ENCODE data around the gene DUSP2.
"Not testable (repeated sequence)": the region's sequence is repeated elsewhere in the genome, so short reads cannot be mapped to it uniquely, and the experiment has no call there.

The DUSP2 gene

GRCh38 chr2:96146881-96147592, 1.8 kb upstream of the DUSP2 start:
- DNase-seq, result peak in 1 of 2 experiments; percentile 33

DNA sequence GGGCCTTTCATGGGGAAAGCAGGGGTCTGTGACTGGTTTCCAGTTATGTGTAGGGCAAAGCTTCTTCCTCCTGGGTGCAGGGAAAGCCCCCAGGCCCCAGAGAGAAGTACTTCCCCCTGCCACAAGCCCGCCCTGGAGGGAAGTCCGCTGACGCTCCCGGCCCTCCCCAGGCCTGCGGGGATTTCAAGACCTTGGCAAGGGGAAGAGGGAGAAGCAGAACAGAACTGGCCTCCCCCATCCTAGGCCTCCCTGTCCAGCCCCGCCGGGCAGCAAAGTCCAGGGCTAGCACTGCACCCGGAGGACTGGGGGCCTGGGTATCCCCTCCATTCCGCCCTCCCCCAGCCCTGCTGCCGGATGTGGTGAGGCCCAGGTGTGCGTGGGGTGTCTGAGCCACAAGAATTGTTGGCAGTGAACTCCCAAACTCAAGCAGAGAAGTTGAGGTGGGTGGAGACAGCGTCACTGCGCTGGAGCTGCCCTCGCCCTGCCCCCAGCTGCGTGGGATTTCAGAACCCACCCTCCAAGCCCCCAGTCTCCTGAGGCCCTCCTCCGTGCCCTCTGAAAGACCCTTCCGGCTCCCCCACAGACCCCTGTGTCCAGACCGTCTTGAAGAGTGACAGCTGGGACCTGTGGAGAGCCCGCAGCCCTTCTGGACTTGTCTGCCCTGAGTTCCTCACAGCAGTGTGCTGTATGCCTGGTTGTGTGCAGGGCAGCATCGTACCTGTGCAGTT, 1.1 kb upstream of the DUSP2 start:
- no peak for DNase-seq

DNA sequence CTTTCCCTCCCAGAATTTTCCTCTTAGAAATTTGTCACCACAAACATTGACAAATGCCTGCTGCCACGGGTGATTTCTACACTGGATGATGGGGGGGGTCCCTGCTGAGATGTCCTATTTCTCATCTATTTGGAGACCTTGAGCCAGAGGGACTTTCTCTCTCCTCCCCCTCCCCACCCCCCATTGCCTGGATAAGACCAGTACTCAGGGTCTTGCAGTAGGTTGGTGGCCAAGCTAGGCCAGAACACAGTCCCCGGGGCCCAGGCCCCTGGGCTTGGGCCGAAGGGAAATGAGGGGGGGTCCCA, 560 bp upstream of the DUSP2 start:
- no peak for DNase-seq

DNA sequence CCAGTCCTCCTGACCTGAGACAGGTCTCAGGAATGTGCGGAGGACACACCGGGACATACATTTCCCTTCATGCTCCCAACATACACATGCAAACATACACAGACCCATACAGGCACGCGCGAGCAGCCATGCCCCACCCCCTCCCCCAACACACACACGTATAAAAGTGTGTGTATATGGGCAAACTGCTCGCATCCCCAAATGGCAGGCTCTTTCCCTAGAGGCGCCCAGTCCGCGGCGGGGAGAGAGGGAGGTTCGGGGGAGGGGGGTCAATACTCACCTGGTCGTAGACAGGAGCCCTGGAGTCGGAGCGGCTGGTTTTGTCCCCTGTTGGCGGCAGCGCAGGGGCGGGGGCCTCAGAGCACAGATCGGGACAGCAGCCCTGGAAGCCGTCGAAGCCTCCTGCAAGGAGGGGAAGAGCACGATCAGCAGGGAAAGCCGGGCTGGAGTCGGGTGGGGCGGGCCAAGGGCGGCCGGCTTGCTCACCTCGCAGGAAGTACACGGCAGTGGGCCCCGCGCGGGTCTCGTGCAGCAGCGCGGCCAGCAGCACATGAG, 682 bp downstream of the DUSP2 start:
- DNase-seq, result peak in 1 of 2 experiments; percentile 24

- peak; percentile 54 to 57 for DNase-seq
Measured at GRCh38 chr2:96143848-96144480, 1.3 kb downstream of the DUSP2 start.

DNA sequence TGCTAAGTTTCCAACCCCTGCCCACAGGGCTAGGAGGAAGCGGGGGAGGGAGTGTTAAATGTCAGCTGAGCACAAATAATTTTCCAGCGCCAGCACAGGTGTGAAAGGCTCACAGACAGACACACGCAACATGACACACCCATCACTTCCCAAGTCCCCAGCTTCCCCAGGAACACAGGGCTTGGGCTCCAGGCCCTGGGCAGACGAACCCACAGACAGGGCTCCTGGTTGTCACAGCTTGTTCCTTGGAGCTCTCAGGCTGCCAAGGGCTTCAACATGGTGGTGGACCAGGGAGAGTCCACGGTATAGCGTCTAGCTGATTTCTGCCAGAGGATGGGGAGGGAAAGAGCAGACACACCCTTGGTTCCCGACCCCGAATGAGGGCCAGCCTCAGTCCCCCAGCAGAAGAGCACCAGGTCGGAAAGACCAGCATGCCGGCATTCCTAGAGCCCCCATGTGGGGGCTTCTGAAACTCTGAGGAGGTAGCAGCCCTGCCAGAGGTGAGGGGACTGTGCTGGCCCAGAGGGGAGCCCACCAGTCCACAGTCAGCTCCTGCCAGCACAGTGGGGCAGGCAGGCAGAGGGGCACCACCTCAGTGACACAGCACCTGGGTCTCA, 1.9 kb downstream of the DUSP2 start:
- DNase-seq, result no peak

DNA sequence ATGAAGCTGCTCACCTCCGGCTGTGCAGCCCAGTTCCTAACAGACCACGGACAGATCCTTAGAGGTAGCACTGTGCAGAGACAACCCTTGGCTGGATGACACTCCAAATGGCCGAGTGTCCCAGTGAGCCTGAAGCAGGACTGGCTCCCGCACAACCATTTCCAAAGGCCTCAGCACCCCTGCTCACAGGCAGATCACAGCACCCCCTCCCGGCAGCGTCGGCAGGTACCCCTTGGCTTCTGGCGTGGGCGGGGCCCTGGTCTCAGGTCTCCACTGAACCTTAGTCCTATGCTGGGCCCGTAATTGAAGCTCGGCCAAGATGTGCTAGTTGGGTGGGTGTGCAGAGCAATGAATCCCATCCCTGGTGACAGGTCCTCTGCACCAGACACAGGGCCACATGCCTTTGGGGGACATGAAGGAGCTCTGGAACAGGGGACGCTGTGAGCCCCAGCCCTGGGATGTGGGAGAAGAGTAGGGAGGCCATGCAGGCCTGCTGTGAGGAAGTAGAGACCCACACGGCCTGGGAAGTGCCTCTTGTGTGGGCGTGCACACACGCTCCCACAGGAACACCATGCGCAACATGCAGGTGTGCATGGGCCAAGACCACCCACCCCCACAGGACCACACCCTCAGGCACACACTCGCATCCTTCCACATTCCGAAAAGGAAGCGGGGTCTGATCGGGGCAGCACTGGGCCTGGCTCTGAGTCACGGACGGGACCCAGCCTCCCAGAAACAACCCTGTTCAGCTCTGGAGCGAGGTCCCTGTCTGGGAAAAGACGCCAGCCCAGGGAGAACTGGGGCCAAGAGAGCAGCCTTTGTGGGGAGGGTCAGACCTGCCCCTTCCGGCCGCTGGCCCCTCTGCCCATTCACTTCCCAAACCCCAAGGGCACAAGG, 2.8 kb downstream of the DUSP2 start:
- no peak for DNase-seq

GRCh38 chr2:96141624-96141967, 3.6 kb downstream of the DUSP2 start:
- not testable (repeated sequence) for DNase-seq

DNA sequence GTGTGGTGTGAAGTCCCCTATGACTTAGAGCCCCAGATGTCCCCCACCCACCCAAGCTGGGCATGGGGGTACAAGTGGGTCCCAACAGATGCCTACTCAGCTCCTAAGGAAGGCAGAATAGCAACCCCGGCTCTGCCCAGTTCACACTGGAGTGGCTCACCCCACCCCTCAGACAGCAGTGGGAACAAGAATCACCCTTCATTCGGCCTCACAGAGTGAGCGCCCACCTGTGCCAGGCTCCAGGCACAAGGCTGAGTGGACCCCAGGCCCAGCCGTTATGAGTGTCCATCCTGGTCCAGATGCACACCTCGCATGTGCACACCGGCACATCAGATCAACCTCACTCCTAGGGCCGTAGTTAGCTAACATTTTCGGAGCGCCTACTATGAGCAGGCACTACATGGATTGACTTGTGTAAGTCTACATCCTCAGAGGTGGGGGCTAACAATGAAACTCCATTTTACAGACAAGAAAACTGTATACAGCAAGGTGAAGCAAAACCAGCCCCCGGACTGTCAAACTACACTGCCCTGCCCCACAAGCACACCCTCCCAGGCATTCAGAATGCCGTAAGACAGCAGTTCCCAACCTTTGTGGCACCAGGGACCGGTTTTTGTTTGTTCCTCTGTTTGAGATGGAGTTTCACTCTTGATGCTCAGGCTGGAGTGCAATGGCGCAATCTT, 4.2 kb downstream of the DUSP2 start:
- no peak for DNase-seq

DNA sequence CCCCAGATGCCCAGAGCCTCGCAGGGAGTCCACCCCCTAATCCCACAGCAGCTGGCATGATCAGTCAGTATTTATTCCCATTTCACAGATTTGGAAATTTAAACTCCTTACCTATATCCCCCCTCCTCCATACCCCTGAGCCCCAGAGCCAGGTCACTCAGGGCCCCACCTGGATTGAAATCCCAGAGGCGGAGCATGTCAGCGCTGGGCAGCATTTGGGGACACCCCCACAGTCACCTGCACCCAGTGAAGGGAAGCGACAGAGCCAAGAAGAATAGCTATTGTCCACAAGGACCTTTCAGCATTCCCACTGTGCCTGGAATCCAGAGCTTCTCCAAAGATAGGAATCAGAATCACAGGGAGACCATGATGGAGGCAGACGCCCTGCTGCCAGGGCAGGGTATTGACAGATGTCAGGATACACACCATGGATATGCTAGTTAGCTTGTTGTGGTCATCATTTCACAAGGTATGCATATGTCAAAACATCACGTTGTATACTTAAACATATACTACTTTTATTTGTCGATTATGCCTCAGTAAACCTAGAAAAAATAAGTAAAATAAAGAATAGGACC, 6.0 kb downstream of the DUSP2 start:
- DNase-seq, result no peak

GRCh38 chr2:96138179-96139145, 6.8 kb downstream of the DUSP2 start, which contains the start of gene ASTL:
TSS of gene ASTL (minus strand) at chr2:96138502. CDS start at chr2:96138436, 66 bp downstream.
- peak; percentile 50 to 58 for DNase-seq

DNA sequence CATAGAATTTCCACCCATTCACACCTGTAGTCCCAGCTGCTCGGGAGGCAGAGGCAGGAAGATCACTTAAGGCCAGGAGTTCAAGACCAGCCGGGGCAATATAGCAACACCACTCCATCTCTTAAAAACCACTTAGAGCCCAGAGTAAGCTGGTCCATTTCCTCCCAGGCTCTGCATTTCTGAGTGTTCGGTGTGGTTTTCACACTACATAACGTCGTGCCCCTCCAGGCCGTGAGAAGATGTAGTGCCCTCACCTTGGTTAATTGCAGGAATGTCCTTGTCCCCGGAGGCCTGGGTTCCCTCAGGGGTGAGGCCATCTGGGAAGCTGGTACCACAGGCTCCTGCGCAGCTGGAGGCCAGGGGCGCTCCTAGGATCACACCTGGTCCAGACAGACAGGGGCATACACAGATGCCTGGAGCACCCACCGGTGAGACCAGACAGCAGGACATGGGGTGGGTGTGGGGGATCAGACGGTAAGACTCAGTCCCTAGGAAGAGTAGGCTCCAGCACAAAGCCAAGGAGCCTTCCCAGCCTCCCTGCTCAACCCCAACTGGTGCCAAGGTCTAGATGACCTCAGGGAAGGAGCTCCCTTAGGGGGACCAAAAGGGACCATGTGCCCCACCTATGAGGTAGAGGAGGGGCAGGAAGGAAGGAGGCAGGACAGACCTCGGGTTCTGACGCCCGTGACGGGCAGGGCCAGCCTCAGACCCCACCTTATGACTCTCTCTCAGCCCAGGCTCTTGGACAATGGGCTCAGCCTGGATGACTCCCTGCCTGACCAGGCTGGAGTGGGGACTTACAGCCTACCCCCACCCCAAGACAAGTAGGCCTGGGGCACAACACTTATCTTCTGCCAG, 7.7 kb downstream of the DUSP2 start:
- no peak for DNase-seq

GRCh38 chr2:96136129-96136720, 9.0 kb downstream of the DUSP2 start:
- no peak for DNase-seq

DNA sequence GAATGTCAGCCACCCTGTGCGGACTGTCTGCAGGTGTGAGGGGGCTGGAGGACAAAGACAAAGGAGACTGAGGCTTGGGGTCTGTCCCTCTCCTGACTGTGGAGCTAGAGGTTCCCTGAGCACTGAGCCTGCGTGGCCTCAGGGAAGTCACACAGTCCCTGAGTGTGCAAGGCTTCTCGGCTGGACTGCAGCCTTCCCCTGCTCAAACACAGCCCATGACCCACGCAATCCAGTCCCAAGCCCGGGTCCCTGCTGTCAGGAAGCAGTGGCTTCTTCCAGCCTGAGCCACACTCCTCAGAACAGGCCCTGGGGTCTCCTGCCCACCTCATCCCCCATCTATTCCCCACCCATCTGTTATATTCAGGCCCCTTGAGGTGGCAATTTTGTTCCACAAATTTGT, 9.6 kb downstream of the DUSP2 start:
- no peak for DNase-seq

- DNase-seq, result no peak
Measured at GRCh38 chr2:96135171-96135570, 10.1 kb downstream of the DUSP2 start.

DNA sequence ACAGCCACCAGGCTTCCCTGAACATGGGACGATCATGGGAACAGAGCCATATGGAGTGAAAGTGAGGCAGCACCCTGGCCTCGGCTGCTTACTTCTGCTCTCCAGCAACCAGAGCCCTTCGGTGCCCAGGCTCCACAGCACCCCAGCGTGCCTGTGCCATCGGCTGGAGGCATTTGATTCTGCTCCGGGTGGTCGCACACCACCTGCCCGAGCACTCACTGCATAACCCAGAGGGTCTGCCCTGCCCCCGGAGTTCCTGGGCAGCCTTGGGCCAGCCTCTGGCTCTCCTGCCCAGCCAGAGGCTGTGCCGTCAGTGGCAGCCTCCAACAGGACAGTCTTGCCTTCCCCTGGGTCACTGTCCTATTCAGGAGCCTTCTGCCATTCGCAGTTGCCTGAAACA, 10.8 kb downstream of the DUSP2 start:
- no peak for DNase-seq

DNA sequence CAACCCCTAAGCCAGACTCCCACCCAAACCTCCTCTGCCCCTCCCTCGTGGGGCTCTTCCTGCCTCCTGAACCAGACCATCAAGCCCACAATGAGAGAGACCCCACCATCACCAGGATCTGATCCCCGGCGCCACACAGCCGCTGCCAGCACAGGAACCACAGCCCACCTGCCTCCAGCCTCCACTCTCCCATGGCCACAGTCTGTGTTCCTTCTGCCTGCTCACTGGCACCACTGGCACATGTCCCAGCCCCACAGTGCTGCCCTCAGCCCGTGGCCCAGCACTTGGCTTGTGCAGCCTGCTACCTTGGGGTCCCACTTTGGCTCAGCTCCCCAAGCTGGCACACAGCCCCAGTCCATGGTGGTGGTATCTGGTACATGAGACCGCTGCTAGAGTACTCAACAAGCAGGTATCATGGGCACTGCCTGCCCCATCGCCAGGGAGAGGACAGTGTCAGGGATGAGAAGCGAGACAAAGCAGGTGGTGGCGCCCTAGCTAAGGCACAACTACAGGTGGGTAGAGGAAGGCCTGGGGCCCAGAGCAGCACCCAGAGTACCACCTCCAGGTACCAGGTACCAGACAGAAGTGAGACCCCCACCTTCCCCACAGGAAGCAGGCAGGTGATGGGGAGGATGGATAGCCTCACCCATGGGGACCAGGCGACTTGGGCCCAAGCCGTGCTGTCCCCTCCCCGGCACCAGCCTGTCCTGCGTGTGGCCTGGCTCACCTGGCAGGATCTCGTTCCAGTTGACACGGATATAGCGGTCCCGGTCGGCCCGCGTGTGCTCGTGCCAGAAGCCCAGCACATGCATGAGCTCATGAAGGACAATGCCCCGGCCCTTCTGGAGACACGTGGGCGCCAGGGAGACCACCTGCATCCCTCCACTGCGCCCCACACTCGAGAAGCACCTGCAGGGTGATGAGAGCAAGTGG, 13.2 kb downstream of the DUSP2 start:
- no peak for DNase-seq
